ENCODE results near the gene PLAAT2. TPM values are rescaled to one million over a fixed set of nuclear protein-coding genes. Genes with fewer than 3 reads are reported as not detected.
"Not testable (repeated sequence)": the region's sequence is repeated elsewhere in the genome, so short reads cannot be mapped to it uniquely, and the experiment has no call there.

The PLAAT2 gene
- total and polyA plus RNA-seq, 2 donors (not counting 1 experiment from before 2014, with no cell fraction given), result 4.0 TPM; not detected in 1

DNA sequence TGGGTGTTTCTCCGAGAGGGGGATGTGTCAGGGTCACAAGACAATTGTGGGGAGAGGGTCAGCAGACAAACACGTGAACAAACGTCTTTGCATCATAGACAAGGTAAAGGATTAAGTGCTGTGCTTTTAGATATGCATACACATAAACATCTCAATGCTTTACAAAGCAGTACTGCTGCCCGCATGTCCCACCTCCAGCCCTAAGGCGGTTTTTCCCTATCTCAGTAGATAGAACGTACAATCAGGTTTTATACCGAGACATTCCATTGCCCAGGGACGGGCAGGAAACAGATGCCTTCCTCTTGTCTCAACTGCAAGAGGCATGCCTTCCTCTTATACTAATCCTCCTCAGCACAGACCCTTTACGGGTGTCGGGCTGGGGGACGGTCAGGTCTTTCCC, 35.0 kb downstream of the PLAAT2 start:
- CTCF ChIA-PET; ATAC-seq (ENCODE audit: low read depth); POLR2A ChIA-PET; H3K9me3 ChIP-seq (ENCODE audit: control extremely low read depth in 1 of 3, control insufficient read depth in 2 of 3, insufficient read depth in 1 of 3, low read length in 2 of 3); H3K36me3 ChIP-seq (replicated peaks in 1 of 2; ENCODE audit: control extremely low read depth in 1 of 2, control insufficient read depth in 1 of 2, extremely low read depth in 1 of 2, insufficient read depth in 2 of 2, low read length in 1 of 2); H2AFZ ChIP-seq (ENCODE audit: insufficient read depth, low read depth, low read length, poor library complexity, severe bottlenecking); H3K4me2 ChIP-seq (replicated peaks; ENCODE audit: low read depth, low read length, poor library complexity, severe bottlenecking); H3K27me3 ChIP-seq (replicated peaks in 1 of 4; ENCODE audit: control extremely low read depth in 1 of 4, control insufficient read depth in 3 of 4, insufficient read depth in 4 of 4, low read length in 3 of 4); H3K27ac Mint-ChIP-seq; H3K4me3 ChIP-seq (ENCODE audit: control extremely low read depth in 1 of 5, extremely low read depth in 1 of 5, insufficient read depth in 1 of 5, low read depth in 2 of 5, low read length in 4 of 5); DNase-seq; intact Hi-C loops (cut with micrococcal nuclease); H3K9me3 Mint-ChIP-seq (ENCODE audit: insufficient read depth); H3K4me3 Mint-ChIP-seq; H3K9ac ChIP-seq (ENCODE audit: low read length); H3K27ac ChIP-seq (ENCODE audit: low read length in 2 of 2); H4K20me1 ChIP-seq (ENCODE audit: control insufficient read depth, insufficient read depth, low read length, poor library complexity, severe bottlenecking); H3K79me2 ChIP-seq (ENCODE audit: control insufficient read depth, insufficient read depth, low read length): not testable (repeated sequence)
- peaks cover 14 to 15% of the 10 kb centered on the region in 2 donors for H3K4me1 ChIP-seq (ENCODE audit: control insufficient read depth in 2 of 2, insufficient read depth in 2 of 2, low read length in 2 of 2)
- peaks cover 24% of the 10 kb centered on the region for H3K27me3 Mint-ChIP-seq
- peaks cover 15% of the 10 kb centered on the region for H3K4me1 Mint-ChIP-seq
- no CpG with 5 or more reads among the region's 11 CpGs for WGBS (ENCODE audit: insufficient coverage)

DNA sequence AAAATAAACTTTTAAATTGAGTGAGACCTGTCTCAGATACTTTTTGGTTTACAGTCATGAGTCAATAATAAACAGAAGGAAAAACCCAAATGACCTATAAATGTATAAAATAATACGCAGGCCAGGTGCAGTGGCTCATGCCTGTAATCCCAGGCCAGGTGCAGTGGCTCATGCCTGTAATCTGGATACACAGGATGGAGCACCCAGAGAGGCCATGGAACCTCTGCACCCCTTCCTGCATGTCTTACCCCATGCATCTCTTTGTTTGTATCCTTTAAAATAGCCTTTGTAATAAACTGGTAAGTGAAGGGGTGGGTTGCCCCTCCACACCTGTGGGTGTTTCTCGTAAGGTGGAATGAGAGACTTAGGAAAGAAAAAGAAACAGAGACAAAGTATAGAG, 35.5 kb downstream of the PLAAT2 start:
- Histone ChIP-seq H3K79me2 (ENCODE audit: control insufficient read depth, insufficient read depth, low read length) (no peaks in the 10 kb centered on the region), H3K9me3 (ENCODE audit: control extremely low read depth in 1 of 3, control insufficient read depth in 2 of 3, insufficient read depth in 1 of 3, low read length in 2 of 3) (peaks cover 3 to 11% (median 3%) of the 10 kb centered on the region in 3 donors), H3K4me3 (ENCODE audit: control extremely low read depth in 1 of 5, extremely low read depth in 1 of 5, insufficient read depth in 1 of 5, low read depth in 2 of 5, low read length in 4 of 5) (no peak overlapping the region), H3K36me3 (replicated peaks in 1 of 2; ENCODE audit: control extremely low read depth in 1 of 2, control insufficient read depth in 1 of 2, extremely low read depth in 1 of 2, insufficient read depth in 2 of 2, low read length in 1 of 2) (no peaks in the 10 kb centered on the region), H2AFZ (ENCODE audit: insufficient read depth, low read depth, low read length, poor library complexity, severe bottlenecking) (no peak overlapping the region), H3K27me3 (replicated peaks in 1 of 4; ENCODE audit: control extremely low read depth in 1 of 4, control insufficient read depth in 3 of 4, insufficient read depth in 4 of 4, low read length in 3 of 4) (peaks cover 0 to 12% (median 0%) of the 10 kb centered on the region in 4 experiments), H4K20me1 (ENCODE audit: control insufficient read depth, insufficient read depth, low read length, poor library complexity, severe bottlenecking) (no peaks in the 10 kb centered on the region), H3K4me2 (replicated peaks; ENCODE audit: low read depth, low read length, poor library complexity, severe bottlenecking) (no peak overlapping the region), H3K9ac (ENCODE audit: low read length) (no peak overlapping the region), H3K4me1 (ENCODE audit: control insufficient read depth in 2 of 2, insufficient read depth in 2 of 2, low read length in 2 of 2) (peaks cover 14% of the 10 kb centered on the region in 2 donors), H3K27ac (ENCODE audit: low read length in 2 of 2) (no peak overlapping the region)
- CTCF ChIA-PET, result no interaction called here
- ATAC-seq (ENCODE audit: low read depth) (no peak), DNase-seq (no peak)
- peaks cover 15% of the 10 kb centered on the region for H3K4me1 Mint-ChIP-seq
- POLR2A ChIA-PET, result no interaction called here
- WGBS (ENCODE audit: insufficient coverage), result 88% methylated on average over 1 of the region's 2 CpGs
- H3K27ac Mint-ChIP-seq, result no peak overlapping the region
- TF ChIP-seq EZH2 (IDR thresholded peaks at IDR 0.05; ENCODE audit: borderline replicate concordance, insufficient read depth, low read depth, low read length, poor library complexity, severe bottlenecking), result no peak
- TF ChIP-seq, protein P1, sequence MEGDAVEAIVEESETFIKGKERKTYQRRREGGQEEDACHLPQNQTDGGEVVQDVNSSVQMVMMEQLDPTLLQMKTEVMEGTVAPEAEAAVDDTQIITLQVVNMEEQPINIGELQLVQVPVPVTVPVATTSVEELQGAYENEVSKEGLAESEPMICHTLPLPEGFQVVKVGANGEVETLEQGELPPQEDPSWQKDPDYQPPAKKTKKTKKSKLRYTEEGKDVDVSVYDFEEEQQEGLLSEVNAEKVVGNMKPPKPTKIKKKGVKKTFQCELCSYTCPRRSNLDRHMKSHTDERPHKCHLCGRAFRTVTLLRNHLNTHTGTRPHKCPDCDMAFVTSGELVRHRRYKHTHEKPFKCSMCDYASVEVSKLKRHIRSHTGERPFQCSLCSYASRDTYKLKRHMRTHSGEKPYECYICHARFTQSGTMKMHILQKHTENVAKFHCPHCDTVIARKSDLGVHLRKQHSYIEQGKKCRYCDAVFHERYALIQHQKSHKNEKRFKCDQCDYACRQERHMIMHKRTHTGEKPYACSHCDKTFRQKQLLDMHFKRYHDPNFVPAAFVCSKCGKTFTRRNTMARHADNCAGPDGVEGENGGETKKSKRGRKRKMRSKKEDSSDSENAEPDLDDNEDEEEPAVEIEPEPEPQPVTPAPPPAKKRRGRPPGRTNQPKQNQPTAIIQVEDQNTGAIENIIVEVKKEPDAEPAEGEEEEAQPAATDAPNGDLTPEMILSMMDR (IDR thresholded peaks at IDR 0.05), result no peak
- peaks cover 2% of the 10 kb centered on the region for H3K9me3 Mint-ChIP-seq (ENCODE audit: insufficient read depth)
- no peak overlapping the region for H3K4me3 Mint-ChIP-seq
- H3K27me3 Mint-ChIP-seq, result peaks cover 24% of the 10 kb centered on the region
- intact Hi-C loops (cut with micrococcal nuclease), result no loop called here
